ENCODE measurements around the gene ALDH1L2.

Gene ALDH1L2

DNA sequence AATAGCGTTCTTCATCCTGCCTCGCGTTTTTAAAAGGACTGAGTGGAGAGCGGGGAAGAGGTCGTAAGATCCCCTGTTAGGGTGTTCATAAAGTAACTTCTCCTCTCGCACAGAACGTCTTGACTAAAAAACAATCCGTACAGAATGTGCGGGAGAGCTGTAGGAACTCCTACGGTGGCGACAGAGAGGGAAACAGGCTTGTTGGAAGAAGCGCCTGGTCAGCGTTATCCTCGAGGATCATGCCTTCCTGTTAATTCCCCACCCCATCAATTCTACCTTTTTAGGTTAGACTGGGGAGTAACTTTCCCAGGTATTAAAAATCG is 22.9 kb upstream of the ALDH1L2 start:
- CTCF ChIA-PET = interaction anchor here (0.7 kb wide), 1 partner anchor 526 kb away, joined by 3 read pairs; no protein-coding TSS in a partner anchor
- POLR2A ChIA-PET = interaction anchor here (0.6 to 2.3 kb wide), 9 partner anchors 8 to 1141 kb away, joined by 3 to 7 read pairs (median 3); partner anchors contain the start of genes NFYB and TDG
- H3K9me3 ChIP-seq (ENCODE audit: control insufficient read depth, insufficient read depth, low read depth, low read length) = no peaks in the 10 kb centered on the region
- TF ChIP-seq ZNF335 (tag by site-specific recombination; conservative IDR thresholded peaks at IDR 0.05) (peak; percentile 91; the same call in 1 of the 2 replicates), SETDB1 (IDR thresholded peaks at IDR 0.05; ENCODE audit: insufficient read length, low read length) (peak; percentile 4), ZNF596 (tag by site-specific recombination; IDR thresholded peaks at IDR 0.05) (no peak), MZF1 (tag by site-specific recombination; IDR thresholded peaks at IDR 0.05; ENCODE audit: borderline replicate concordance) (peak; percentile 69; the same call in 1 of the 2 replicates), IKZF3 (tag by site-specific recombination; IDR thresholded peaks at IDR 0.05) (0 out of 2 replicates have a peak, but pooled peaks have one; percentile 18), ZFP3 (tag by site-specific recombination; IDR thresholded peaks at IDR 0.05; ENCODE audit: low read depth) (peak; percentile 63; the same call in 1 of the 2 replicates)
- TF ChIP-seq, protein P1, sequence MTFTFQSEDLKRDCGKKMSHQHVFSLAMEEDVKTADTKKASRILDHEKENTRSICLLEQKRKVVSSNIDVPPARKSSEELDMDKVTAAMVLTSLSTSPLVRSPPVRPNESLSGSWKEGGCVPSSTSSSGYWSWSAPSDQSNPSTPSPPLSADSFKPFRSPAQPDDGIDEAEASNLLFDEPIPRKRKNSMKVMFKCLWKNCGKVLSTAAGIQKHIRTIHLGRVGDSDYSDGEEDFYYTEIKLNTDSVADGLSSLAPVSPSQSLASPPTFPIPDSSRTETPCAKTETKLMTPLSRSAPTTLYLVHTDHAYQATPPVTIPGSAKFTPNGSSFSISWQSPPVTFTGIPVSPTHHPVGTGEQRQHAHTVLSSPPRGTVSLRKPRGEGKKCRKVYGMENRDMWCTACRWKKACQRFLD (tag by site-specific recombination; IDR thresholded peaks at IDR 0.05) = no peak
- TF ChIP-seq, protein P2, sequence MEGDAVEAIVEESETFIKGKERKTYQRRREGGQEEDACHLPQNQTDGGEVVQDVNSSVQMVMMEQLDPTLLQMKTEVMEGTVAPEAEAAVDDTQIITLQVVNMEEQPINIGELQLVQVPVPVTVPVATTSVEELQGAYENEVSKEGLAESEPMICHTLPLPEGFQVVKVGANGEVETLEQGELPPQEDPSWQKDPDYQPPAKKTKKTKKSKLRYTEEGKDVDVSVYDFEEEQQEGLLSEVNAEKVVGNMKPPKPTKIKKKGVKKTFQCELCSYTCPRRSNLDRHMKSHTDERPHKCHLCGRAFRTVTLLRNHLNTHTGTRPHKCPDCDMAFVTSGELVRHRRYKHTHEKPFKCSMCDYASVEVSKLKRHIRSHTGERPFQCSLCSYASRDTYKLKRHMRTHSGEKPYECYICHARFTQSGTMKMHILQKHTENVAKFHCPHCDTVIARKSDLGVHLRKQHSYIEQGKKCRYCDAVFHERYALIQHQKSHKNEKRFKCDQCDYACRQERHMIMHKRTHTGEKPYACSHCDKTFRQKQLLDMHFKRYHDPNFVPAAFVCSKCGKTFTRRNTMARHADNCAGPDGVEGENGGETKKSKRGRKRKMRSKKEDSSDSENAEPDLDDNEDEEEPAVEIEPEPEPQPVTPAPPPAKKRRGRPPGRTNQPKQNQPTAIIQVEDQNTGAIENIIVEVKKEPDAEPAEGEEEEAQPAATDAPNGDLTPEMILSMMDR (tag by site-specific recombination; IDR thresholded peaks at IDR 0.05) = 0 out of 2 replicates have a peak, but pooled peaks have one; percentile 4
- peaks cover 0 to 8% of the 10 kb centered on the region in 2 experiments; a peak in 1 of 3 replicates for H3K36me3 ChIP-seq (ENCODE audit: control insufficient read depth in 2 of 2, insufficient read depth in 1 of 2, low read length in 2 of 2)
- H3K4me1 ChIP-seq (ENCODE audit: control insufficient read depth, insufficient read depth, low read length) = peaks cover 9% of the 10 kb centered on the region
- peak overlapping the region; percentile 98; the same call in 1 of the 2 replicates for H3K27ac ChIP-seq (ENCODE audit: extremely low read depth, low read depth, low read length)
- peak overlapping the region; percentile 100 for H3K4me3 ChIP-seq (ENCODE audit: low read depth, low read length)

DNA sequence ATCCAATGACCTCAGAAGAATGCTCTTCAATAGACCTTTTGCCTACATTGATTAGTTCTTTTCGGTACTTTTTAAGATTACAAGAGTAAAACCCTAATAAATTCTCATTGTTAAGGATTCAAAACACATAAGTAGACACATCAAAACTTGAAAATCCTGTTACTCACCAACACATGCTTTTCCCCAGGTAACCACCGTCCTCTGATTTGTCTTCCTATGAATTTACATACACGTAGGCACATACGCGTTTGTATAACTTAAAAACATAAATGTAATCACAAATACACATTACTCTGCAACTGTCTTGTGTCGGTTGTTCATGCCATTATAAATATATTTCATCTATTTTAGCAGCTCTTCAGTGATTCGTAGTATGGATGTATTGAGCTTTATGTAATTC is 22.4 kb upstream of the ALDH1L2 start:
- Histone ChIP-seq H3K36me3 (ENCODE audit: control insufficient read depth in 2 of 2, insufficient read depth in 1 of 2, low read length in 2 of 2) (peaks cover 0 to 3% of the 10 kb centered on the region in 2 experiments; a peak in 1 of 3 replicates), H3K4me3 (ENCODE audit: low read depth, low read length) (peak overlapping the region; percentile 100), H3K9me3 (ENCODE audit: control insufficient read depth, insufficient read depth, low read depth, low read length) (no peaks in the 10 kb centered on the region), H3K4me1 (ENCODE audit: control insufficient read depth, insufficient read depth, low read length) (peaks cover 9% of the 10 kb centered on the region), H3K27ac (ENCODE audit: extremely low read depth, low read depth, low read length) (no peak overlapping the region)
- ChIA-PET CTCF (no interaction called here), POLR2A (interaction anchor here (0.6 to 2.3 kb wide), 4 partner anchors 8 to 969 kb away, joined by 3 to 7 read pairs (median 4); partner anchors contain the start of gene NFYB)
- TF ChIP-seq, protein P3, sequence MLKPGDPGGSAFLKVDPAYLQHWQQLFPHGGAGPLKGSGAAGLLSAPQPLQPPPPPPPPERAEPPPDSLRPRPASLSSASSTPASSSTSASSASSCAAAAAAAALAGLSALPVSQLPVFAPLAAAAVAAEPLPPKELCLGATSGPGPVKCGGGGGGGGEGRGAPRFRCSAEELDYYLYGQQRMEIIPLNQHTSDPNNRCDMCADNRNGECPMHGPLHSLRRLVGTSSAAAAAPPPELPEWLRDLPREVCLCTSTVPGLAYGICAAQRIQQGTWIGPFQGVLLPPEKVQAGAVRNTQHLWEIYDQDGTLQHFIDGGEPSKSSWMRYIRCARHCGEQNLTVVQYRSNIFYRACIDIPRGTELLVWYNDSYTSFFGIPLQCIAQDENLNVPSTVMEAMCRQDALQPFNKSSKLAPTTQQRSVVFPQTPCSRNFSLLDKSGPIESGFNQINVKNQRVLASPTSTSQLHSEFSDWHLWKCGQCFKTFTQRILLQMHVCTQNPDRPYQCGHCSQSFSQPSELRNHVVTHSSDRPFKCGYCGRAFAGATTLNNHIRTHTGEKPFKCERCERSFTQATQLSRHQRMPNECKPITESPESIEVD (tag by site-specific recombination; IDR thresholded peaks at IDR 0.05) = no peak
- no peak for TF ChIP-seq ZNF366 (tag by site-specific recombination; conservative IDR thresholded peaks at IDR 0.05)
- TF ChIP-seq, protein P4, sequence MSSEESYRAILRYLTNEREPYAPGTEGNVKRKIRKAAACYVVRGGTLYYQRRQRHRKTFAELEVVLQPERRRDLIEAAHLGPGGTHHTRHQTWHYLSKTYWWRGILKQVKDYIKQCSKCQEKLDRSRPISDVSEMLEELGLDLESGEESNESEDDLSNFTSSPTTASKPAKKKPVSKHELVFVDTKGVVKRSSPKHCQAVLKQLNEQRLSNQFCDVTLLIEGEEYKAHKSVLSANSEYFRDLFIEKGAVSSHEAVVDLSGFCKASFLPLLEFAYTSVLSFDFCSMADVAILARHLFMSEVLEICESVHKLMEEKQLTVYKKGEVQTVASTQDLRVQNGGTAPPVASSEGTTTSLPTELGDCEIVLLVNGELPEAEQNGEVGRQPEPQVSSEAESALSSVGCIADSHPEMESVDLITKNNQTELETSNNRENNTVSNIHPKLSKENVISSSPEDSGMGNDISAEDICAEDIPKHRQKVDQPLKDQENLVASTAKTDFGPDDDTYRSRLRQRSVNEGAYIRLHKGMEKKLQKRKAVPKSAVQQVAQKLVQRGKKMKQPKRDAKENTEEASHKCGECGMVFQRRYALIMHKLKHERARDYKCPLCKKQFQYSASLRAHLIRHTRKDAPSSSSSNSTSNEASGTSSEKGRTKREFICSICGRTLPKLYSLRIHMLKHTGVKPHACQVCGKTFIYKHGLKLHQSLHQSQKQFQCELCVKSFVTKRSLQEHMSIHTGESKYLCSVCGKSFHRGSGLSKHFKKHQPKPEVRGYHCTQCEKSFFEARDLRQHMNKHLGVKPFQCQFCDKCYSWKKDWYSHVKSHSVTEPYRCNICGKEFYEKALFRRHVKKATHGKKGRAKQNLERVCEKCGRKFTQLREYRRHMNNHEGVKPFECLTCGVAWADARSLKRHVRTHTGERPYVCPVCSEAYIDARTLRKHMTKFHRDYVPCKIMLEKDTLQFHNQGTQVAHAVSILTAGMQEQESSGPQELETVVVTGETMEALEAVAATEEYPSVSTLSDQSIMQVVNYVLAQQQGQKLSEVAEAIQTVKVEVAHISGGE (tag by site-specific recombination; conservative IDR thresholded peaks at IDR 0.05; ENCODE audit: low read depth) = no peak
- TF ChIP-seq ZNF596 (tag by site-specific recombination; IDR thresholded peaks at IDR 0.05) = no peak

DNA sequence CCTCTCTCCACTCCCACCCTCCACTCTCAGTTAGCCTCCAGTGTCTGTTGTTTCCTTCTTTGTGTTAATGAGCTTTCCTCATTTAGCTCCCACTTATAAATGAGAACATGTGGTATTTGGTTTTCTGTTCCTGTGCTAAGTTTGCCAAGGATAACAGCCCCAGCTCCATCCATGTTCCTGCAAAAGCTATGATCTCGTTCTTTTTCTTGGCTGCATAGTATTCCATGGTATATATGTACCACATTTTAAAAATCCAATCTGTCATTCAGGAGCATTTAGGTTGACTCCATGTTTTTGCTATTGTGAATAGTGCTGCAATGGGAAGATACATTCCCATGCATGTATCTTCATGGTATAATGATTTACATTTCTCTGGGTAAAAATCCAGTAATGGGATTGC is 20.5 kb upstream of the ALDH1L2 start:
- Histone ChIP-seq H3K27ac (ENCODE audit: extremely low read depth, low read depth, low read length) (no peak overlapping the region), H3K4me3 (ENCODE audit: low read depth, low read length) (no peak overlapping the region), H3K36me3 (ENCODE audit: control insufficient read depth in 2 of 2, insufficient read depth in 1 of 2, low read length in 2 of 2) (no peaks in the 10 kb centered on the region), H3K4me1 (ENCODE audit: control insufficient read depth, insufficient read depth, low read length) (peaks cover 6% of the 10 kb centered on the region), H3K9me3 (ENCODE audit: control insufficient read depth, insufficient read depth, low read depth, low read length) (no peaks in the 10 kb centered on the region)
- CTCF ChIA-PET = no interaction called here
- POLR2A ChIA-PET = no interaction called here
- TF ChIP-seq ZNF621 (tag by site-specific recombination; IDR thresholded peaks at IDR 0.05) (no peak), GFI1B (tag by site-specific recombination; IDR thresholded peaks at IDR 0.05) (no peak), ZNF146 (tag by site-specific recombination; IDR thresholded peaks at IDR 0.05) (peak; percentile 100), ZNF211 (tag by site-specific recombination; IDR thresholded peaks at IDR 0.05; ENCODE audit: low read depth) (no peak), IKZF3 (tag by site-specific recombination; IDR thresholded peaks at IDR 0.05) (no peak), ZNF2 (tag by site-specific recombination; IDR thresholded peaks at IDR 0.05) (no peak)
- TF ChIP-seq, protein P4 (tag by site-specific recombination; conservative IDR thresholded peaks at IDR 0.05; ENCODE audit: low read depth) = no peak
- TF ChIP-seq, protein P5, sequence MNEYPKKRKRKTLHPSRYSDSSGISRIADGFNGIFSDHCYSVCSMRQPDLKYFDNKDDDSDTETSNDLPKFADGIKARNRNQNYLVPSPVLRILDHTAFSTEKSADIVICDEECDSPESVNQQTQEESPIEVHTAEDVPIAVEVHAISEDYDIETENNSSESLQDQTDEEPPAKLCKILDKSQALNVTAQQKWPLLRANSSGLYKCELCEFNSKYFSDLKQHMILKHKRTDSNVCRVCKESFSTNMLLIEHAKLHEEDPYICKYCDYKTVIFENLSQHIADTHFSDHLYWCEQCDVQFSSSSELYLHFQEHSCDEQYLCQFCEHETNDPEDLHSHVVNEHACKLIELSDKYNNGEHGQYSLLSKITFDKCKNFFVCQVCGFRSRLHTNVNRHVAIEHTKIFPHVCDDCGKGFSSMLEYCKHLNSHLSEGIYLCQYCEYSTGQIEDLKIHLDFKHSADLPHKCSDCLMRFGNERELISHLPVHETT (tag by site-specific recombination; IDR thresholded peaks at IDR 0.05) = no peak

Data from HEK293 (cell line).